BLaER1 (cell line): ENCODE results near the gene MAX.

Experiments used
- H3K27ac ChIP-seq: shearing (Covaris generic); formaldehyde crosslinking; 2 replicates; pipeline ENCODE4 v1.8.1; 2022
- H3K27me3 ChIP-seq: shearing (Covaris generic); formaldehyde crosslinking; 2 replicates; pipeline ENCODE4 v1.8.1; 2022
- H3K36me3 ChIP-seq: shearing (Covaris generic); formaldehyde crosslinking; 2 replicates; pipeline ENCODE4 v1.8.1; 2022
- H3K4me1 ChIP-seq: shearing (Covaris generic); formaldehyde crosslinking; 2 replicates; pipeline ENCODE4 v1.8.1; 2022
- H3K4me2 ChIP-seq: shearing (Covaris generic); formaldehyde crosslinking; 2 replicates; pipeline ENCODE4 v1.8.1; 2022
- H3K4me3 ChIP-seq: shearing (Covaris generic); formaldehyde crosslinking; 2 replicates; pipeline ENCODE4 v1.8.1; 2022
- H3K9ac ChIP-seq: shearing (Covaris generic); formaldehyde crosslinking; 2 replicates; pipeline ENCODE4 v1.8.1; 2022
- H3K9me3 ChIP-seq: shearing (Covaris generic); formaldehyde crosslinking; 2 replicates; pipeline ENCODE4 v1.8.1; 2022
- H4K20me1 ChIP-seq: shearing (Covaris generic); formaldehyde crosslinking; 2 replicates; pipeline ENCODE4 v1.8.1; 2022
- Cebpa-rat ChIP-seq: shearing (Covaris generic); IDR thresholded peaks from 2 replicates; pipeline ENCODE4 v1.8.1; 2022

Gene MAX

DNA sequence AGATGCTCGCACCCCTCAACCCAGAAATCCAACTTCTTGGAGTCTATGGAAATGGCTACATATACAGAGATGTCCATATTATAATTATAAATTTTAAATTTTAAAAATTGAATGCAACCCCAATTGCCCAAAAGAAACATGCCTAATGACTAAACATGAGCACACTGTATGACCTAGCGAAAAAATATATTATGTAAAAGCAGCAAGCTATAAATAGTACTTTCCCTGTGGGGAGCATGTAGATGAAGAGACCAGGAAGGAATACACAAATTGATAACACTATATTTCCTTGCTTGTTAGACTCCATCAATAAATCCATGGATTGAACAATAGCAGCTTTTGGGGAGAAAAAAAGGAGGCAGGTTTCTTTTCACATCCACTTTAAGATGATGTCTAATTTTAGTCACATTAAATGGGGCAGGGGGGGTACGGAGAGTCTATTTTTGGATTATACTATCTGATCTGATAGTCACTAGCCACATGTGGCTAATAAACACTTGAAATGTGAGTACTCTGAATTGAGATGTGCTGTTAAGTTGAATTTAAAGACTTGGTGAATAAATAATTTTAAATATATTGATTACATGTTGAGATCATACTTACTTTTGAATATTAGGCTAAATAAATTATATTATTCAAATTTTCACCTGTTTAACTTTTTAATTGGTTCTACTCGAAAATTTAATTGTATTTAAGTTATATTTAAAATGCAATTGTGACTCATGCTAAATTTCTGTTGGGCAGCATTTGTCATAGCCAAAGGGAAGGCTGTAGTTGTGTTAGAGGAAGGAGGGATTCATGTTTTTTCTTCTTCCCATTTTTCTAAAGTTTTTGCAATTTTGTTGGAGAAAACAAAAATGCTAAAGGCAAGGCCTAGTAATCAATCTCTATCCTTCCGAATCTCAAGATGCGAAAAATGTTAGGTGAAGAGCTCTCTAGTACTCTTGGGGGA, 17.5 kb downstream of the MAX start:
- Histone ChIP-seq H3K27ac (no peak overlapping the region), H3K36me3 (peaks cover 98% of the 10 kb centered on the region), H4K20me1 (peaks cover 76% of the 10 kb centered on the region), H3K4me2 (no peak overlapping the region), H3K9ac (no peak overlapping the region), H3K4me1 (peaks cover 7% of the 10 kb centered on the region), H3K4me3 (no peak overlapping the region), H3K9me3 (peaks cover 44% of the 10 kb centered on the region), H3K27me3 (no peaks in the 10 kb centered on the region)
- TF ChIP-seq Cebpa-rat = no peak

GRCh38 chr14:65082930-65083329, 19.4 kb downstream of the MAX start:
- Histone ChIP-seq H3K36me3 (peaks cover 98% of the 10 kb centered on the region), H3K27me3 (no peaks in the 10 kb centered on the region), H3K27ac (no peak overlapping the region), H4K20me1 (peaks cover 84% of the 10 kb centered on the region), H3K9me3 (peaks cover 25% of the 10 kb centered on the region), H3K4me2 (no peak overlapping the region), H3K4me1 (peaks cover 7% of the 10 kb centered on the region), H3K4me3 (no peak overlapping the region), H3K9ac (no peak overlapping the region)
- TF ChIP-seq Cebpa-rat = no peak

GRCh38 chr14:65080960-65081747, 21.2 kb downstream of the MAX start:
- Histone ChIP-seq H4K20me1 (peaks cover 93% of the 10 kb centered on the region), H3K4me2 (no peak overlapping the region)

GRCh38 chr14:65079768-65080167, 22.5 kb downstream of the MAX start:
- H3K9ac ChIP-seq = no peak overlapping the region
- peaks cover 100% of the 10 kb centered on the region for H4K20me1 ChIP-seq
- no peak overlapping the region for H3K4me2 ChIP-seq
- no peak for TF ChIP-seq Cebpa-rat
- H3K9me3 ChIP-seq = no peaks in the 10 kb centered on the region
- no peak overlapping the region for H3K4me3 ChIP-seq
- peaks cover 100% of the 10 kb centered on the region for H3K36me3 ChIP-seq
- peaks cover 18% of the 10 kb centered on the region for H3K4me1 ChIP-seq
- no peaks in the 10 kb centered on the region for H3K27me3 ChIP-seq
- H3K27ac ChIP-seq = no peak overlapping the region

More at GRCh38 chr14:65080960-65081747, 21.2 kb downstream of the MAX start:
- peaks cover 98% of the 10 kb centered on the region for H3K36me3 ChIP-seq
- peaks cover 11% of the 10 kb centered on the region for H3K4me1 ChIP-seq
- peaks cover 7% of the 10 kb centered on the region for H3K9me3 ChIP-seq
- H3K4me3 ChIP-seq = no peak overlapping the region
- no peaks in the 10 kb centered on the region for H3K27me3 ChIP-seq
- no peak overlapping the region for H3K27ac ChIP-seq
- no peak for TF ChIP-seq Cebpa-rat
- H3K9ac ChIP-seq = no peak overlapping the region

- H4K20me1 ChIP-seq = peaks cover 98% of the 10 kb centered on the region
- peaks cover 100% of the 10 kb centered on the region for H3K36me3 ChIP-seq
- H3K4me1 ChIP-seq = peaks cover 23% of the 10 kb centered on the region
- no peak for TF ChIP-seq Cebpa-rat
- no peak overlapping the region for H3K4me3 ChIP-seq
- H3K27ac ChIP-seq = no peak overlapping the region
- no peaks in the 10 kb centered on the region for H3K9me3 ChIP-seq
- H3K9ac ChIP-seq = no peak overlapping the region
- no peak overlapping the region for H3K4me2 ChIP-seq
- H3K27me3 ChIP-seq = no peaks in the 10 kb centered on the region
Observed at GRCh38 chr14:65079201-65079600, 23.1 kb downstream of the MAX start.

GRCh38 chr14:65077318-65077717, 25.0 kb downstream of the MAX start:
- Histone ChIP-seq H4K20me1 (peaks cover 95% of the 10 kb centered on the region), H3K36me3 (peaks cover 100% of the 10 kb centered on the region), H3K27ac (no peak overlapping the region), H3K4me3 (no peak overlapping the region), H3K4me1 (peaks cover 23% of the 10 kb centered on the region), H3K9me3 (no peaks in the 10 kb centered on the region), H3K4me2 (no peak overlapping the region), H3K27me3 (no peaks in the 10 kb centered on the region), H3K9ac (no peak overlapping the region)
- no peak for TF ChIP-seq Cebpa-rat

DNA sequence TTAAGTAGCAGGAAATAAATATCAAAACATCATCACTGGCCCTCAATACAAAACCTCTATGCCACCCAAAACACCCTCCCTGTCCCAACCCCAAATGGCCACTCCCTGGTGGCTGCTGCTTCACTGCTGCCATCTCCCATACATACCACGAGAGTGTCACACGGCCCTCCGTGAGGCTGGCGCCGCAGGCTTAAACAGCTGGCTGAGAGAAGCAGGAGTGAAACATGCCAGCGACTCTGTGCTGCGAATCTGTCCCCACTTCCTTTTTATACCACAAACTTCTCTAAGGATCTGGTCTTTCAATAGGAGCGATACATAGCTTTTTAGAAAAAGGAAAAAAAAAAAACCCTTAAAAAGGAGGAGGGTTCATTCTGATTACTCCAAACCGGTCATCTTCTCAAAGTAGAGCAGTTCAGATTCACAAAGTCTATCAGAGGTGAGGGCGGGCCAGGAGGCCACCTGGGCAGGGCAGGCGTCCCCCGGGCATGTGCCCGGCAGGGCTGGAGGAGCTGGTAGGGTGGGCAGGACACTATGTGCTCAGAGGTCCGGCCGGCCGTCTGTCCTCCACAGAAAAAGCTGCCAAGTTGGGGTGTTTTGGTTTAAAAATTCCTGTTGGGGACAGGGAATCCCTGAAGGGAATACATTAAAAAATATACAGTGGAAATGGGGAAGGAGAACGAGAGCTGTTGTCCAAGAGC, 26.5 kb downstream of the MAX start:
- Histone ChIP-seq H3K27ac (0 out of 2 replicates have a peak overlapping the region, but pooled peaks have one; percentile 5), H3K9me3 (no peaks in the 10 kb centered on the region), H3K4me3 (no peak overlapping the region), H3K4me1 (peaks cover 23% of the 10 kb centered on the region), H3K4me2 (no peak overlapping the region), H3K9ac (no peak overlapping the region), H4K20me1 (peaks cover 94% of the 10 kb centered on the region), H3K36me3 (peaks cover 98% of the 10 kb centered on the region), H3K27me3 (no peaks in the 10 kb centered on the region)
- TF ChIP-seq Cebpa-rat = no peak

DNA sequence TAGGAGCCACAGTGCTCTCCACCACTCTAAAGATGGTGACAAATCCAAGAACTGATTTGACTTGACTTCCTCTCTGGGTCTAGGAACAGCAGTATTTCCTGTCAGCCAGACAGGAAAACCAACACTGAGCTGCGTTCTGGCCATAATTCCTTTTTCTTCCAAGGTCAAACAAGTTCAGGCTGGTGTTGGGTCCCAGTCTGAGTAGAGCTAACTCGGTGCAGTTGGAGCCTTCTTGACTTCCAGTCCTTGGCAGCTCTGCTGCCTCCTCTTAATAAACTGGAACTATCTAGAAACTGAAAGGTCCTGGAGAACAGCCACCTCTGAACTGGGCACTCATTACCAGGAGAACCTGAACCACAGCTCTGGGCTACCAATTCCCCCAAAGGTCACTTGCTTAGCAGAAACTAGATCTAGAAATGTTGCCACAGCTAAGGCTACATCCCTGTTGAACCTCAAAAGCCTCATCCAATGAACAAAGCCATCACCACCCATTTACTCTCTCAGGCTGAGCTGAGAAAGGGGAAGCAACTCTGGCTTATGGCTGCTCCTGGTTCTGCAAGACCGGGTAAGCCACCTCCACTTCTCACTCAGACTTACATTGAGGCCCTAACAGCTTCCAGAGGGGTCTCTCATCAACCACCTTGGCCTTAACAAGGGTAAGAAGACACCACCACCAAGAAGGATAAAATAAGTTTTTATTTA, 27.7 kb downstream of the MAX start:
- Histone ChIP-seq H3K36me3 (peaks cover 98% of the 10 kb centered on the region), H4K20me1 (peaks cover 94% of the 10 kb centered on the region), H3K27me3 (no peaks in the 10 kb centered on the region), H3K4me1 (peaks cover 23% of the 10 kb centered on the region), H3K9me3 (no peaks in the 10 kb centered on the region), H3K4me2 (peak overlapping the region; percentile 27), H3K27ac (no peak overlapping the region), H3K4me3 (no peak overlapping the region), H3K9ac (no peak overlapping the region)
- no peak for TF ChIP-seq Cebpa-rat

DNA sequence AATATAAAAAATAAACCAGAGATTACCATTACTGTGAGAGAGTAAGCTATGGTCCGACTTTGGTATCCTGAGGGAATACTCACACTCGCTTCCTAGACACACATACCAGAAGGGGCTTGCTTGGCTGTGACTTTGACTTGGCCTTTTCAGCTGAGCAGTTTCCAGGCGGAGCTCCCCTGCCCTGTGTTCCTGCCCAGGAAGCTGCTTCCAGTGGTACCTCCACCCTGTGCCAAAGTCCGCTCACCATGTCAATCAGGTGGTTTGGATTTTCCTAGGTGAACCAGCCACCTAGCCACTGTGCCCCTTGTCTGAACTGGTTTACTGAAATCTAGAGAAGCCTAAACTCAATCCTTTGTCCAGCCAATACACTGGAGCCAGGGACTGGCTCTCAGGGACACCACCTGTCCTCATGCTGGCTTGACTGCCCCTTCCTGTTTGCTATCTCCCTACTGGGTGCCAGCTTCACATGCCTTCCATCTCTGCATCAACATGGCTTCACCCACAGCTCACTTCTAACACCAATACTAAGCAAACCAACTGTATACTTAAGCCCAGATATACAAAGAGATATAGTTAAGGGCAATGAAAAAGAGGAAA, 28.6 kb downstream of the MAX start:
- peaks cover 98% of the 10 kb centered on the region for H3K36me3 ChIP-seq

More for the DNA sequence above, 28.6 kb downstream of the MAX start:
- TF ChIP-seq Cebpa-rat = no peak
- H3K27me3 ChIP-seq = no peaks in the 10 kb centered on the region
- H4K20me1 ChIP-seq = peaks cover 89% of the 10 kb centered on the region
- peaks cover 23% of the 10 kb centered on the region for H3K4me1 ChIP-seq
- H3K27ac ChIP-seq = no peak overlapping the region
- no peak overlapping the region for H3K4me2 ChIP-seq
- H3K4me3 ChIP-seq = no peak overlapping the region
- no peak overlapping the region for H3K9ac ChIP-seq
- no peaks in the 10 kb centered on the region for H3K9me3 ChIP-seq
